Stimulated activated CD4-positive, alpha-beta T cell treated with anti-CD3 and anti-CD28 coated beads, TNF-alpha, amount 100 ng/mL, for 4 hours (primary cell): ENCODE measurements around the gene DNAJB9.

Source experiments
- DNase-seq, 3 experiments: peaks; one replicate each; pipeline ENCODE4 v3.0.0-alpha.2; 2020; ENCODE audit warnings: low read depth in 3 of 3

DNAJB9 gene

DNA sequence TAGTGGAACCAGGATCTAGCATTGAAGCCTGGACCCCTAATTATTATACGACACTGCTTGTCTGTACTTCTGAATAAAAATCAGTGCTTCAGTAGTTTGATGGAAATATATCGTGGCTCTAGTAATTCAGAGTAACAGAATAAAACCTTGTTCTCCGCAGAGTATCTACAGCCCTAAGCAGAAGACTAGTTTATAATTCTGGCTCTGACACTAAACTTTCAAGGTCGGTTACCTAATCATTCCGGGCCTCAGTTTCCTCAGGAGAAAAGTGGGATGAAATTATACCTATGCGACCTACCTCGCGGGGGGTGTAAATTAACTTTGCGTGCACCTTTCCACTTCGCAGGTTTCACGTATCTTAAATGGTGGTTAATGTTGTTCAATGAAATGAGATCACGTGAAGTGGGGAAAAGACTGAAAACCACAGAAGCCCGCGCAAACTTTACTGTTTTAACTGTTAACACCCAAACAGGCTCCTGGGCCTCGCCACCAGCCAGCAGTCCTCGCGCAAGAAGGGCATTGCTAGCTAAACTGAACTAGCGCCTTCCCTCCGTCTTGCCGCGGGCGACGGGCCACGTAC, 783 bp upstream of the DNAJB9 start:
- no peak for DNase-seq

DNA sequence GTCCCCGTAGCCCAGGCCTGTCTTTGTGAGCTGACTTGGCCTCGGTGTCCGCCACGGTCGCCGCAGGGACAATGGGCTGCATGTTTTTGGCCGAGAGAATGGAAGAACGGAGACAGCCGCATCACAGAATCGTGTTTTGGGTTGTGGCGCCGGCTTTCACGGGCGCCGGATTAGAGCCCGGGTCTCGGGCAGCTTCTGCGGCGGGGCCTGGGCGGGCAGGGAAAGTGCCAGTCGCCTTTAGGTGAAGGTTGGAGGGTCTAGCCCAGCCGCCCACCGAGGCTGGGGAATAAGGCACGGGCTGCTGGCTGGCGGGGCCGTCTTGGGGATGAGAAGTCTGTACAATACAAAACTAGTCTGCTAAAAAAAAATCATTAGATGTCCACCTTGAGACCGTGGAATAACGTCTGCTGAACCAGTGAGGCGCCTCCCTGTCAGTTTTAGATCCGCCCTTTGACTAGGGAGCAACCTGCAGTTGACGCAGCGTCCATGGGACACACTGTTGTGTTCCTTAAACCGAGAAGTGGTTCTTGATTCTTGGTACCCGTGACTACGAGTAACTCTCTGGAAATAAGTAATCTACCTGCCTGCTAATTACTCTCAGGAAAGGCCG, 577 bp downstream of the DNAJB9 start:
- DNase-seq = peak; percentile 7 to 17 (median 9)

DNA sequence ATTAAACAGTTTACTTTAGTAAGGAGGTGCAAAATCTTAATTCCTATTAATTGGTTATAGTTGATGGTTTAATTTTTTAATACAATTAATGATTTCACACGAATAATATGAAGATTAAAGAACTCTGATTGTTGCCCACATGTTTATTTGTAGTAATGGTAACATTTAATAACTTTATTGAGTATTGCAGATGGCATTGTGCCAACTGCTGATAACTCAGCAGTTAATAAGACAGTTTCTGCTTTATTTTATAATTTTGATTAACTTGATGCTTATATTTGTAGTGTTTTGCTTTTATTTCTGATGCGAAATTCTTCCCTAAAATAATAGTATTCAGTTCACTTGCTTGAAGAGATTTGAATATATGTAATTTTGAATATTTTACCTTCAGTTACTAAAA, 2.8 kb downstream of the DNAJB9 start:
- no peak for DNase-seq

DNA sequence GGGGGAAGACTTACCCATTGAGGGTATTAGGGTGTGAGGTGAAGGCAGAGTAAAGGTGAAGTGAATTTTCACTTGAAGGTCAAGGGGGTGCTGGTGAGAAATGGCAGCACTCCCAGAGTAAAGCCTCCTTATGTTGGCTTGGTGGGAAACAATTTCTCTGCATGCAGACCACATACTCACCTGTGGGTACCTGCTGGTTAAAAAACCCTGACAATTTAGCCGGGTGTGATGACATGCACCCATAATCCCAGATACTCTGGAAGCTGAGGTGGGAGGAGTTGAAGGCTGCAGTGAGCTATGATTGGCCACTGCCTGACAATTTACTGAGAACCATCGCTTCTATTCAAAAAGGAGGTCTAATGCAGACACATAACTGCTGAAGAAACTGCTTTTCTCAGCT, 5.5 kb downstream of the DNAJB9 start:
- no peak for DNase-seq

DNA sequence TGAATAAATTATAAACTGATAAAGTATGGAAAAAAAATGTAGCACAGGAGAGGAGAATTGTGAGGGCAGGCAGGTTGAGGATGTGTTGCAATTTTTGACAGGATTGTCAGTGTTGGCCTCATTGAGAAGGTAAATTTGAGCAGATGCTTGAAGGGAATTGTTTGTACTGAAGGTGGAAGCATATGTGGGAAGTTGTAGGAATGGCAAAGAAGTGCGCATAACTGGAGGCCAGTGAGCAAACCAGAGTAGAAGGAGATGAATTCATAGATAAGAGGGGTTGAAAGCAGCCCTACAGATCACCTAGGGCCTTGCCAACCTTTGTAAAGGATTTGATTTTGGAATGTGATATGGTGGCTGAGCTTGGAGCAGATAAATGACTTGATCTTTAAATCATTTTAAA, 6.4 kb downstream of the DNAJB9 start:
- DNase-seq = no peak

DNA sequence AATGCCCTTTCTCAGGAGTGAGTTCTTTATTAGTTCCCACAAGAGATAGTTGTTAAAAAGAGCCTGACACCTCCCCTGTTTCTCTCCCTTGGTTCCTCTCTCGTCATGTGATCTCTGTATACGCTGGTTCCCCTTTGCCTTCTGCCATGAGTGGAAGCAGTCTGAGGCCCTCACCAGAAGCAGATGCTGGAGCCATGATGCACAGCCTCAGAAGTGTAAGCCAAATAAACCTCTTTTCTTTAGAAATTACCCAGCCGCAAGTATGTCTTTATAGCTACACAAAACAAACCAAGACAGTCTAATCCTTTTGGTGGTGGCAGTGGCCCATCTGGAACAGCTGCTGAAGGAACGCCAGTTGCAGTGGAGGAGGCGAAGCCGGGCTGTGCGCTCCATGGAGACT, 9.3 kb downstream of the DNAJB9 start:
- no peak for DNase-seq

DNA sequence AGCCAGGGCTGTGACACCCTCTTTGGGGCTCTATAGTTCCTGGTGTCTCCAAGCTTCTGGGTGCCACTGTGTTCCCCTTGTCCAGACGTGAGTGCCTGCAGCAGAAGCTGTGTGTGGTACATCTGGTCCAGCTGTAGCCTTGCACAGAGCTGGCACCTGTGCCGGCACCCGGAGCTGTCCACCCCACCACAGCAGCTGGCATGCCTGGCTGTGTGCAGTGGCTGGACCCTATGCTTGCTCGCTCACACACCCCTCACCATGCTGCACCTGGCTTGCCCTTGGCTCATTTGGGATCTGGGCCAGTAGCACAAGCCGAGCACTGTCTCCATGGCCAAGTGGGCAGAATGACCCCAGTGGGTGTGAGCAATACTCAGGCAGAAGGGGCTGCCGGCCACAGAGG, 10.6 kb downstream of the DNAJB9 start:
- no peak for DNase-seq

DNA sequence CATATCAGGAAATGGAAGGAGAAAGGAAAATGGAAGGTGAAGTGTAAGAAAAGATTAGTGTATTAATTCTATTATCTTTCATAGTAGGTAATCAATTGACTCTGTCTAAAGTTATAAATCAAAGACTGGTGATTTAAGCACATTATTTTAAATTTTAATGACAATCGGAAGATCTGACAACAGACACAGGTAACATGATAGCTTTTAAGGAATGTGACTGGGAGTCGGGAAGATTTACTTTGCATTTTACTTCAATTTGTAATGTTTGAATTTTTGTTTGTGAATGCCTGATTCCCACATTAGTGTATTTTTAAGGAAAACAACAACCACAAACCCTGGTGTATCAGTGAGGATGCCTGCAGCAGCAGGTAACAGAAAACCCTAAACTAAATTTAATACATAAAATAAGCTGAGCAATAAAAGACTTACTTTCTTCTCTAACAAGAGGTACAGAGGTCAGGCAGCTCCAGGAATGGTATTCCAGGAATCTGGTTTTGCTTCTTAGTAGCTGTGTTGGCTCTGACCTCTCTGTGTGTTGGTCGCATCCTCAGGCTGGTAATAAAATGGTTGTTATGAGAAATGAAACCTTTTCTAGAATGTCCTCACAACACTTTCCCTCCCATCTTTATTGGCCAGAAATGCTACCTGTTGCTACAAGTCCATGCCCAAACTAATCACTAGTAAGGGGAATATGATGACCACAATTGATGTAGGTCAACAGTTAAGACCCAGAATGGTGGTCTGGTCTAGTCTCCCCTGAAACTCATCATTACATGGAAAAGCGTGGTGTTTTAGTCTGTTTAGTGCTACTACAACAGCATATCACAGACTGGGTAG, 12.2 kb downstream of the DNAJB9 start:
- DNase-seq = no peak

DNA sequence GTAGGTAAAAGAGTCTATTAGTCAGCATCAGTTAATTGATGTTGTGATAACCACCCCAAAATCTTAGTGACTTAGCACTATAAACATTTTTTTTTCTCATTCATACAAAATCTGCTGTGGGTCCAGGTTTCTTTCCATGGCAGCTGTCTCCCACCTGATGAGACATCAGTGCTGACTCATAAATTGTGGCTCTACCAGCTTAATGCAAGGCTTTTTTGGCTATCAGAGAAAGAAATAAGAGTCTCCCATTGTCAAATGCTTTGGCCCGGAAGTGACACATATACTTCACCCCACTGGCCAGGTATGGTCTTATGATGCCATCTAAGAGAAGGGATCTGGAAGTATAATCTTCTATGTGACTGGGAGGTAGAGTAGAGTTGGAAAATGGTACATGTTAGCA, 14.5 kb downstream of the DNAJB9 start:
- DNase-seq = no peak

DNA sequence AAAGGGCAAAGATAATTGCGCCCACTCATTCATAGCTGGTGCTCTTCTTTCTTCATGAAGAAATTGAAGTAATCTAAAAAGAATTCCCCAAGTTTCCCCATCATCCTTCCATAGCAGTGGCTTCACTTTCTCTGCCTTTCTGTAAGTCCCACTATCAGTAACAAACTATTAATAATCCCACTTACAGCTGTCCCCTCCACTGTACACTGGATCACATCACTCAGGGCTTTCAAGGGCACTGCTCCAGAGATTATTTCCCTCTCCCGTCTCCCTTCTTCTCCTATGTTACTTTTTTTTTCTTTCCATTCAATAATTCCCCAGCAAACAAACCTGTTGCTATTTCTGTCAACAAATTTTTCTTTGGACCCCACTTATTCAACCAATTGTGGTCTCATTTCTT, 16.2 kb downstream of the DNAJB9 start:
- no peak for DNase-seq

DNA sequence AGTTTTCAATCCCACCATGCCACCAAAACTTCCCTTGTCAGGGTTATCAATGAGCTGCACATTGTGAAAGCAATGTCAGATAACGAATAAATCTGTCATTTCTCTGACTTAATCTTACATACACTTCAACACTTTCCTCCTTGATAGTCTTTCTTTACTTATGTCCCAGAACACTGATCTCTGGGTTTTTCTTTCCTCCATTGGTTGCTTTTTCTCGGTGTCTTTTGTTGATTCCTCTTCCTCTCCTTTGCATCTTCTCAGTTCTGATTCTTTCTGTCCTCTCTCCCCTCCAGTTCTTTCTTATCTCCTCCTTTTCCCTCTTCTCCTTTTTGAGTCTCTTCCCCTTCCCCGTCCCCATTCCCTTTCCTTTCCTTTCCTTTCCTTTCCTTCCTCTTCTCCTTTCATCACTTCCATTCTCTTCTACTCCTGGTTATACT, 16.6 kb downstream of the DNAJB9 start:
- DNase-seq = no peak

DNA sequence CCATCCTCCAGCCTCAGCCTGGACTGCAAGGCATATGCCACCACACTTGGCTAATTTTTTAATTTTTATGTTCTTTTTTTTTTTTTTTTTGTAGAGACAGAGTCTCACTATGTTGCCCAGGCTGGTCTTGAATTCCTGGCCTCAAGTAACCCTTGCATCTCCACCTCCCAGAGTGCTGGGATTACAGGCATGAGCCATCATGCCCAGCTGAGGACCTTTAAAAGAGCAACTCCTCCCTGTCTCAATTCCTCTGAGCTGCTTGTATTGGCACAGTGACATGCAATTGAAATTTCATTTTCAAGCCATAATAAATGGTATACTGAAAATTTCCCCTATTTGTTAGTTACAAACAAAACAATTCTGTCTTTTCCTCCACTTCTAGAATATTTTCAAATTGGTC, 19.5 kb downstream of the DNAJB9 start:
- no peak for DNase-seq

DNA sequence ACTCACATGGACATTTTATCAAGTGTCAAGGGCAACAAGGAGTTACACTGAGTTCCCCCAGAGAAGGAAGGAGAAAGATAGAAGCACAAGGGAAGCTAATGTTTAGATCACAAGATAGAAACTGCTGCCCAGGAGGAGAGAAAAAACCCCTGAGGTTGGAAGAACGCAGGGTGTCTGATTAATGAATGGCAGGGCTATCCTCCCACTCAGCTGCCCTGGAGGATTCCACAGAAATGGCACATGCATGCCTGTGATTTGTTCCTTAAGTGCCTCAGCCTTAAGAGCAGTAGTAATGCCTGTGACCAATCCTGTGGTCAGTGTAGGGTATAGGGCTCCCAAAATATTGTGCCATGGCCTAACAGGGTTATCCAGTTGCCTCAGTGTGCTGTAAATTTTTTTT, 20.2 kb downstream of the DNAJB9 start:
- no peak for DNase-seq

DNA sequence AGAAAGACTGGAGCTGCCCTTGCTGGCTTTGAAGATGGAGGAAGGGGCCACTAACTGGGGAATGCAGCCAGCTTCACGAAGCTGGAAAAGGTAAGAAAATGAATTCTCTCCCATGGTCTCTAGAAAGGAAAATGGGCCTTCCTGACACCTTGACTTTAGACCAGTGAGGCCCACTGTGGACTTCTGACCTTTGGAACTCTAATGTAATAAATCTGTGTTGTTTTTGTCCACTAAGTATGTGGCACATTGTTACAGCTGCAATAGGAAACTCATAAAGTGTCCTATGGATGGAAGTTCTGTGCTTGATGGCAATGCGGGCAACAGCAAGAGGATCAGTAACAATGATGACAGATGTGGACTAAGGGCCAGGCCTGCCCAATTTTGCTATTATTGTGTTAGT, 20.9 kb downstream of the DNAJB9 start:
- DNase-seq = no peak

DNA sequence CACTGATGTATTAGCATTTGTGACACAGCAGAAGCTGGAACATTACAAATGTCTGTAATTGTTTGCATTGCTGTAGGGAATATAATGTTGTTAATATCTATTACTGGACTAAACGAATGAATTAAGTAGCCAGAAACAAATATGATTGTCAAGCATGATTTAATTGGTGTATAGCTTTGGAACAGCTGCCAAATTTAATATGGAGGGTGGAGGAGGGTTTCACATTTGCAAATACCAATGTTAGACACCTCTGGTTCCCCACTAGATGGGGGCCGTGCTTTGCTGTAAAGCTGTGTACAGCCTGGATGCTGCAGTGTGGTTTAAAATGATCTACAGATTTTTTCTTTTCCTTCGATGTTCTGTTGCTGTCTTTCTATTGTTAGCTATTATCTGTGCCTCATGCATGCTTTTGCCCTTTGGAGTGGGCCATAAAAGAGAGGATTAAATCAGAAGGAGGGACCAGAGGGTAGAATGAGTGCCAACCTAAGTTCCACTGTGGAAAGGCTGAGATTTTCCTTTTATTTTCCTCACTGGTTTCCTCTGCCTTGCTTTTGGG, 23.1 kb downstream of the DNAJB9 start:
- no peak for DNase-seq

DNA sequence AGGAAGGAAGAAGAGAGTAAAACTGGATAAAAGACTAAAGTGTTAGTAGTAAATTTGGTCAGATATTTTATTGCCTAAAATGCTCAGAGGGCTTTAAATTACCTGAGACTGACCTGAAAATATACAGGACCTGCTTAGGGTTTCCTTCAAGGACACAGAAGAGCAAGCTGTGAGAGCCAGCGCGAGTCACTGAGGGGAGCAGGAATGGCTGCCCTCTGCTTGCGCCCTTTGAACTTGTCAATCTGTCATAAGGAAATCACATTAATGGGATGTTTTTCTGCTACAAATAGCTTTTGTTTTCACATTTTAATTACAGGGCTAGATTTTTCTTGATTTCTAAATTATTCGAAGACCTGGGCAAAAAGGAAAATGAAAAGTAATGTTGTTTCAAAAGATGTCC, 26.9 kb downstream of the DNAJB9 start:
- no peak for DNase-seq

DNA sequence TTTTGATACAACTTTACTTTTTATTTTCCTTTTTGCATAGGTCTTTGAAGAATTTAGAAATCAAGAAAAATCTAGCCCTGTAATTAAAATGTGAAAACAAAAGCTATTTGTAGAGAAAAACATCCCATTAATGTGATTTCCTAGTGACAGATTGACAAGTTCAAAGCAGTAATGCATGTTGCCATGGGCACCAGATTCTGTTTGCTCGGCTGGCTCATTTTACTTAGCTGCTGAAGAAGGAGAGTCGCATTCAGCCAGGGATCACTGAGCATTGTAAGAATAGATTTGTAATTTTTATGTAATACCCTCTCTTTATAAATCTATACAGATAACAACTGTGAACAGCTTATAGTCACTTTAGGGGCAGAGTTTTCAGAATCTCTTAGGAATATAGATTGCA, 28.5 kb downstream of the DNAJB9 start:
- DNase-seq = no peak

DNA sequence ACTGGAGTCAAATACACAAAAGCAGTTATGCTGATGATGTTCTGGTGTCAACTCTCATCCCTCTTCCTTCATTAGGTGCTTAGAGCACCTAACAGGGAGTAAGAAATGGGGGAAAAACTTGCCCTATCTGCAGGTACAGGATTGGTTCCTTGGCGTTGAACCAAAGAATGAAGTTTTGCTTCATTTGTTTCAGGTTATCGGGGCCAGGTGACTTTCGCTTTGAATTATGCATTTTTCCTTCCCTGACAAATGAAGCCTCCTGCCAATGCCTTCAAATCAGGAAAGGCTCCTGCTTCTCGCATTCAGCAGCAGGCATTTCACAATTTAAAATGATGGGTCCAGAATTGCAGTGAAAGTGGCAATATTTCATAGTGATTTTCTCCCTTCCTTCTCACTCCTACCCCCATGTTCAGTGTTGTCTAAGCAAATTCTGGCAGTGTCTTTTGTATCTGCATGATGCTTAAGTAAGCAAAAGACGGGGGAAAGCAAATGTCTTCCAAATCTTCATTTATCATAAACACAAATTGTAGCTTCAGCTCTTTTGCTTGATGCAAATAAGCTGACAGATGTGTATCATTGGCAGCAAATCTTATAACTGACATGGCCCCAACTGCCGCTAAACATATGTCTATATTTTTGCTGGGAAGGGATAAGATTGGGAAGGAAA, 29.4 kb downstream of the DNAJB9 start:
- no peak for DNase-seq

DNA sequence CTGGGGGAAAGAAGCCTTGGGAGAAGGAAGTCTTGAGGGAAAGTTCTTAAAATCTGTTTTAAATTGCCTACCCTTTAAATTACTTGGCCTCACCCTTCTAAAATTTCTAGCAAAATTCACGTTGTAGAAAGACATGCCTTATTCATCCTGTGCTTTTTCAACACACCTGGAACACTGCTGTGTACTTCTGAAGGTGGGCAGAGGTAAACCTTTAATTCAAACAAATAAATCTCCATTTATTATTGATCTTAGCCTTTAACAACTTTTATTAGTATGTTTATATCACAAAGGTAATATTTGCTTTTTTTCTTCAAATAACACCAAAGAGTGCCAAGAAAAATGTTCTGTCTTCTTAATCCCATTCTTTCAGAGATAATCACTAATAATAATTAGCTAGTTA, 30.7 kb downstream of the DNAJB9 start:
- no peak for DNase-seq

DNA sequence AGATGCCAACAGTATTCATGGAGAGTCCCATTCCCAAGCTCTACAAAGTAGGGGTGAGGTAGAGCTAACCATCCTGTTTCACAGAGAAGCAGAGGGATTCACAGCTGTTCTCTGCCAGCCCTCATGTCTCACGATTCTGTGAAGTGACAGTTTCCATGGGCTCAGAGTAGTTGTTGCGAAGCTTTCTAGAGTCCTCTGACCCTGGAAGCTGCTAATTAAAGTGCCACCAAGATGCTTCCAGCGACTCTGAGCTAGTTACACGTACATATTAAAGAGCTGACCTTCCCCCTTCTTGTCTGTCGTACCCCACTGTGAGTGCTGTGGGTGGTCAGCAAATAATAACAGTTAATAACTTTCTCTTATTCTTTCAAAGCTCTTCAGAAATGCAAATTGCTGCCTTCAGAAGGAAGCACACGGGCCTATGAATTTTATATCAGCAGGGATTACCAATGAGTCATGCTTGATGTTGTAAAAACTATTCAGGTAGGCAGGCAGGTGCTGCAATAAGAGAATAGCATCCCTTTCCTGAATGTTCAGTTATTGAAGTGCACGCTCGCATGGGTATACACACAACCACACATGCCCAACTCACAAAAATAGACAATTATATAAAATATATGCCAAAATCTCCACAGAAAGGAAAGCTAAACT, 34.1 kb downstream of the DNAJB9 start:
- no peak for DNase-seq

DNA sequence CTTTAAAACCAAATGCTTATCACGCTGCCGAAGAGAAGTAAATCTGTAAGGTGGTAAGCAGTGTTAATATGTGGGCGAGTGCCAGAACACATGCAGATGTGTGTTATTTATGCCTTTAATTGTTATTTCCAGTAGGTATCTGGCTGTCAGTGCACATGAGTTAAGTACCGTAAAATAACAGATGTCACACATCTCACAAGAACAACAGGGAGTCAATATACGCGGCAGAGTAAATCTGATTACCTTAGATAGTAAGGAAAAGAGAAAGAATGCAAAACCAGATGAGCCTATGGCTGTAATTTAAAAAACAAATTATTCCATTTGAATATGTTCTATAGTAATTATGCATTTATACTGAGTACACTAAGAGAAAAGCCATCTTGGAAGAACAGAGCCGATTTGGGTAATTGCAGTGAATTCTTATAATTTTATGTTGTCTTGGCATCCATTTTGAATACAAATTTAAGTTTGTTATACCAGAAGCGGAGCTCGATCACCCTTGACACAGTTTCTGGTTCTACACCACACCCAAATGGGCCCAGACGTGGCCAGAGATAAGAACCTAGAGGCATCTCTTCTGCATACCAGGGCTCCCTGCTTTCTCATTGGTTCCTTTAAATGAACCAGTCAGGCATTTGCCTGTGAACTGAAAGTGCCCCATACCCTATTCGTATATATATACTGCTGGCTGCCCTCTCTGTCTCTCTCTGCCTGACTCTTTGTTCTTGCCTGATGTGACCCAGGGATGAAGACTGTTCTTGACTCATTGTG, 34.8 kb downstream of the DNAJB9 start:
- no peak for DNase-seq
